Astrocyte (in vitro differentiated cells and primary cell): ENCODE measurements around the gene SUPT16H. TPM values are rescaled to one million over a fixed set of nuclear protein-coding genes. Genes with fewer than 3 reads are reported as not detected.

Experiments
- DNase-seq: peaks from one replicate; pipeline ENCODE4 v3.0.0-alpha.2; 2010; ENCODE audit warnings: low read depth
- FAIRE-seq: peaks from 2 replicates; lab custom pipeline; 2011; peaks lifted over from hg19 to GRCh38; lab: Jason Lieb, UNC
- H2AFZ ChIP-seq: 2 replicates; pipeline ENCODE4 v1.6.0; 2012; ENCODE audit warnings: low read depth, low read length, inconsistent platforms
- H3K27ac ChIP-seq: 2 replicates; pipeline ENCODE4 v1.5.1; 2011; ENCODE audit warnings: low read depth, low read length, inconsistent platforms
- H3K27me3 ChIP-seq: 2 replicates; pipeline ENCODE4 v1.6.0; 2011; ENCODE audit warnings: low read length, inconsistent platforms; ENCODE audit not compliant: insufficient read depth
- H3K36me3 ChIP-seq: 2 replicates; pipeline ENCODE4 v1.5.1; 2011; ENCODE audit warnings: low read length, inconsistent platforms; ENCODE audit not compliant: insufficient read depth
- H3K4me1 ChIP-seq: 2 replicates; pipeline ENCODE4 v1.5.1; 2011; ENCODE audit warnings: low read length, inconsistent platforms; ENCODE audit not compliant: insufficient read depth
- H3K4me2 ChIP-seq: 2 replicates; pipeline ENCODE4 v1.6.0; 2012; ENCODE audit warnings: low read length, inconsistent platforms
- H3K4me3 ChIP-seq: 2 replicates; pipeline ENCODE4 v1.5.1; 2011; ENCODE audit warnings: low read depth, mild to moderate bottlenecking, low read length, inconsistent platforms; ENCODE audit not compliant: insufficient read depth
- H3K79me2 ChIP-seq: 2 replicates; pipeline ENCODE4 v1.6.0; 2012; ENCODE audit warnings: mild to moderate bottlenecking, low read length, inconsistent platforms; ENCODE audit not compliant: insufficient read depth
- H3K9ac ChIP-seq: 2 replicates; pipeline ENCODE4 v1.6.0; 2012; ENCODE audit warnings: mild to moderate bottlenecking, low read length, inconsistent platforms
- H3K9me3 ChIP-seq: 2 replicates; pipeline ENCODE4 v1.5.1; 2012; ENCODE audit warnings: low read depth, mild to moderate bottlenecking, low read length, inconsistent platforms; ENCODE audit not compliant: insufficient read depth
- H4K20me1 ChIP-seq: 2 replicates; pipeline ENCODE4 v1.6.0; 2012; ENCODE audit warnings: low read length, inconsistent platforms; ENCODE audit not compliant: insufficient read depth
- H3K27ac Mint-ChIP-seq: one replicate; pipeline ENCODE4 v1.8.0; 2021; ENCODE audit warnings: mild to moderate bottlenecking, mixed read lengths; ENCODE audit not compliant: unreplicated experiment
- H3K27me3 Mint-ChIP-seq: one replicate; pipeline ENCODE4 v1.8.0; 2021; ENCODE audit warnings: low read depth, mixed read lengths; ENCODE audit not compliant: unreplicated experiment
- H3K36me3 Mint-ChIP-seq: one replicate; pipeline ENCODE4 v1.8.0; 2021; ENCODE audit warnings: low read depth, mixed read lengths; ENCODE audit not compliant: unreplicated experiment
- H3K4me1 Mint-ChIP-seq: one replicate; pipeline ENCODE4 v1.8.0; 2021; ENCODE audit warnings: low read depth, mixed read lengths; ENCODE audit not compliant: unreplicated experiment
- H3K4me3 Mint-ChIP-seq: one replicate; pipeline ENCODE4 v1.8.0; 2021; ENCODE audit warnings: mild to moderate bottlenecking, moderate library complexity, mixed read lengths; ENCODE audit not compliant: unreplicated experiment
- H3K9me3 Mint-ChIP-seq: one replicate; pipeline ENCODE4 v1.8.0; 2021; ENCODE audit warnings: mild to moderate bottlenecking, mixed read lengths; ENCODE audit not compliant: unreplicated experiment
- CTCF ChIP-seq: IDR thresholded peaks from 2 replicates; pipeline ENCODE4 v1.5.1; 2011; ENCODE audit warnings: low read depth, mild to moderate bottlenecking, inconsistent platforms, low read length, moderate library complexity; ENCODE audit not compliant: insufficient read depth
- EZH2 ChIP-seq: IDR thresholded peaks from 2 replicates; pipeline ENCODE4 v1.6.1; 2012; ENCODE audit warnings: mild to moderate bottlenecking, low read length, inconsistent platforms; ENCODE audit not compliant: insufficient read depth
- total RNA-seq: library from RNA; stranded (reverse); gene quantifications from 2 replicates; pipeline ENCODE4 v1.2.1, GENCODE V29; 2021

The SUPT16H gene
- total RNA-seq, 1 donor from 2014 or later, result 74.3 TPM

GRCh38 chr14:21334202-21334906, 49.5 kb downstream of the SUPT16H start:
- H3K4me3 Mint-ChIP-seq, result no peak overlapping the region

GRCh38 chr14:21332950-21333349, 50.9 kb downstream of the SUPT16H start:
- Histone ChIP-seq H3K4me3 (no peak overlapping the region), H3K27ac (no peak overlapping the region), H3K9ac (no peak overlapping the region), H3K27me3 (peaks cover 14% of the 10 kb centered on the region), H3K79me2 (no peaks in the 10 kb centered on the region), H3K4me1 (no peaks in the 10 kb centered on the region), H3K4me2 (no peak overlapping the region), H2AFZ (no peak overlapping the region), H4K20me1 (no peaks in the 10 kb centered on the region), H3K36me3 (no peaks in the 10 kb centered on the region), H3K9me3 (no peaks in the 10 kb centered on the region)
- H3K27me3 Mint-ChIP-seq, result peaks cover 9% of the 10 kb centered on the region
- H3K4me3 Mint-ChIP-seq, result no peak overlapping the region
- no peaks in the 10 kb centered on the region for H3K9me3 Mint-ChIP-seq
- H3K36me3 Mint-ChIP-seq, result no peaks in the 10 kb centered on the region
- H3K4me1 Mint-ChIP-seq, result no peaks in the 10 kb centered on the region
- DNase-seq (no peak), FAIRE-seq (no peak)
- H3K27ac Mint-ChIP-seq, result no peak overlapping the region
- TF ChIP-seq EZH2 (no peak), CTCF (no peak)

More at GRCh38 chr14:21334202-21334906, 49.5 kb downstream of the SUPT16H start:
- no peak overlapping the region for H3K27ac ChIP-seq
- H3K9ac ChIP-seq, result no peak overlapping the region
- H3K9me3 ChIP-seq, result no peaks in the 10 kb centered on the region
- TF ChIP-seq CTCF (no peak), EZH2 (no peak)
- Mint-ChIP-seq H3K9me3 (no peaks in the 10 kb centered on the region), H3K4me1 (no peaks in the 10 kb centered on the region), H3K36me3 (no peaks in the 10 kb centered on the region), H3K27me3 (peaks cover 9% of the 10 kb centered on the region), H3K27ac (no peak overlapping the region)
- no peak overlapping the region for H3K4me3 ChIP-seq
- no peaks in the 10 kb centered on the region for H3K36me3 ChIP-seq
- no peak overlapping the region for H3K4me2 ChIP-seq
- H3K79me2 ChIP-seq, result no peaks in the 10 kb centered on the region
- FAIRE-seq (no peak), DNase-seq (no peak)
- H4K20me1 ChIP-seq, result no peaks in the 10 kb centered on the region
- peaks cover 14% of the 10 kb centered on the region for H3K27me3 ChIP-seq
- no peaks in the 10 kb centered on the region for H3K4me1 ChIP-seq
- no peak overlapping the region for H2AFZ ChIP-seq

GRCh38 chr14:21326972-21327371, 56.8 kb downstream of the SUPT16H start:
- H3K27ac ChIP-seq, result no peak overlapping the region
- DNase-seq (no peak), FAIRE-seq (no peak)
- no peaks in the 10 kb centered on the region for H3K4me1 ChIP-seq
- no peak overlapping the region for H3K9ac ChIP-seq
- Mint-ChIP-seq H3K4me1 (no peaks in the 10 kb centered on the region), H3K9me3 (no peaks in the 10 kb centered on the region), H3K4me3 (no peak overlapping the region), H3K27ac (no peak overlapping the region), H3K36me3 (no peaks in the 10 kb centered on the region), H3K27me3 (peaks cover 21% of the 10 kb centered on the region)
- no peak overlapping the region for H2AFZ ChIP-seq
- H3K27me3 ChIP-seq, result peaks cover 14% of the 10 kb centered on the region
- TF ChIP-seq EZH2, result no peak
- TF ChIP-seq CTCF, result no peak
- H4K20me1 ChIP-seq, result no peaks in the 10 kb centered on the region
- no peak overlapping the region for H3K4me2 ChIP-seq
- no peaks in the 10 kb centered on the region for H3K79me2 ChIP-seq
- H3K36me3 ChIP-seq, result no peaks in the 10 kb centered on the region
- no peaks in the 10 kb centered on the region for H3K9me3 ChIP-seq
- no peak overlapping the region for H3K4me3 ChIP-seq
